NCI-H345 treated with DMSO at 0.1 percent for 48 hours (cell line): Measurements from ENCODE around the gene SERPINB1.
"Not testable (repeated sequence)": the region's sequence is repeated elsewhere in the genome, so short reads cannot be mapped to it uniquely, and the experiment has no call there.

Experiments
- DNase-seq: peaks from one replicate; lab custom pipeline; 2025; ENCODE audit not compliant: unreplicated experiment; lab: John Stamatoyannopoulos, UW

Gene SERPINB1

DNA sequence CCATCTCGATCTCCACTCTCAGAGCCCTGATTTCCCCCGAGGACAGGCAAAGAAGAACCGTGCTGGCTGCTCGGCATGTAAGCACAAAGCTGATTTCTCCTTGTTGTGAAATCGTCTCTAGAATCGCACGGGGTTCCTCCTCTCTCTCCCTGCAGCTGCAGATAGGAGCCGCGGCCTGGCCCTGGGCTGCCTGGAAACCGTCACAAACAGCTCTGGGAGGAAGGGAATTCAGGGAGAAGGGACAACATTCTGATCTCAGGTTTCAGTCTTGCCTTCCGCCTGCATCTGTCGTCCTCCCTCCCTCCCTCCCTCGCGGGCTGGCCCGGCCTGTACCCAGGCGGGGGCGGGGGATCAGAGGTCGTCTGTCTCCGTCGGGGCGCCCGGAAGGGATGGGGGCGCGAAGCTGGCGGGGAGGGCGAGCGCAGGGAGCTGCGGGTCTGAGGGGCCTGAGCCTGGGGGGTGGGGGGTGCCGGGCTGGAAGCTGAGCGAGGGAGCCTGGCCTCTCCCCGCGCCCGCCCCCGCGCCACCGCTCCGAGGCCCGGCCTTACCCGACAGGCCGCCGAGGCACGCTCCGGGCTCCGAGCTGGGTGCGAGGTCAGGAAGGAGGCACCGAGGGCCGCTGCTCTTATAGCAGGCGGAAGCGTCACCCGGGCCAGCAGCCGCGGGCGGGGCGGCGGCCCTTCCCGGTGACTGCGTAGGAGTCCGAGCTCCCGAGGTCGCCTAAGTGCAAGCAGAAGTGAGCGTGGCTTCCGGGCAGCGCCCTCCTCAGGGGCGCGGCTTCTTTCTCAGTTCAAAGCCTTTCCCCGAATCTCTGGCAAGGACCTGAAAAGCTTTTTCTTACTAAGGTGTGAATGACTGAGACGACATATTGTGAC lies at the start of gene SERPINB1:
Gene SERPINB1 (minus strand): TSS at position 600 of the 875 bp plus-strand sequence. CDS start 1,277 bp downstream, outside the sequence.
- DNase-seq, result no peak

DNA sequence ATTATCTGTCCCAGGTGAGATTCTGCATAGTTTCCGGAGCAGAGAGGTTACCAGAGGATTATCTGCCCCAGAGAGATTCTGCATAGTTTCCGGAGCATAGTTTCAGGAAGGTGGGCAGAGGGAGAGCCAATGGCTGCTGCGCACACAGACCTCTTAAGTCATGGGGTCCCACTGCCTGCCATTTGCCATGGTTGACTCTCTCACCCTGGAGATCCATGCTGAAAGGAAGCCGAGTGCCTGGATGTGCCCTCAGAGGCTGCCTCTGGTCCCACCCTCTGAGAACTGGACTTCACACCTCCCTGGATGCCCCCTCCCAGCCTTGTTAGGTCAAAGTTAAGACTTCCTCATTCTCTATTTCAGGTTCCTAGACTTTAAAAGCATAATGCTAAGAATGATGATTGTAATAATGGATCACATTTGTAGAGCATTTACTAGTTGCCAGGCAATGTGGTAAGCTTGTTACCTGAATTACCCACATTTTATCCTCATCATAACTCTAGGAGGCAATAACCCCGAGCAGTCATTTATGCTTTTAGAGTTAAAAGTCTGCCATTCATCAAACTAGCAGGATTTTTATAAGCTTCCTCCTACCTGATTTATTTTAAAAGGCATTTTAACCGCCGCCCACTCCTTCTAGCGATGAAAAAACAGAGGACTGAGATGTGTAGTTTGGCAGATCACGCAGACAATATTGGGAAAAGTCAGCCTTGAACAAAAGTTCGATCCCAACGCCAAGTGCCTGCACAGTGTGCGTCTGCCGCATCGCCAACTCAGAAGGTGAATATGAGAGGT lies 49.5 kb upstream of the SERPINB1 start:
- DNase-seq, result no peak

DNA sequence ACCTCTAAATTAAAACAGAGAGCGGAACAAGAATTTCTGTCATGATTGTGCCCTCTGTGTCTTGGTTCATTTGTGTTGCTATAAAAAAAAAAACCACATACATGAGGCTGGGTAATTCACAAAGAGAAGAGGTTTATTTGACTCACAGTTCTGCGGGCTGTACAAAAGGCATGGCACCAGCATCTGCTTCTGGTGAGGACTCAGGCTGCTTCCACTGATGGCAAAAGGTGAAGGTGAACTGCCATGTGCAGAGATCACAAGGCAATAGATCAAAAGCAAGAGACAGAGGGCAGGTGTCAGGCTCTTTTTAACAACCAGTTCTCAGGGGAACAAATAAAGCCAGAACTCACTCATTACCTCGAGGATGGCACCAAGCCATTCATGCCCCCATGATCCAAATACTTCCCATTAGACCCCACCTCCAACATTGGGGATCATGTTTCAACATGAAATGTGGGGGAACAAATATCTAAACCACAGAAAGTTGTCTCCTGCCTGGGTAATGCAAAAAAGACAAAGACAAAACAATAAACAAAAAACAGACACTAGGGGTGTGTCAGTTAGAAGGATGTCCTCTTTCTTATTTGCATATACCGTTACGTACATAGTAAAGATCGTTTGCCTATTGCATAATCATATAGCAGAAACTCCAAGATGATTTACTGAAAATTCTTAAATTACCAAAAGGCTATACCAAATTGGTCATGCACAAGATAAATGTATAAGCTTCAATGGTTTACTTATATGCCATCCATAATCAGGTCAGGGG lies 44.5 kb upstream of the SERPINB1 start:
- DNase-seq, result no peak

DNA sequence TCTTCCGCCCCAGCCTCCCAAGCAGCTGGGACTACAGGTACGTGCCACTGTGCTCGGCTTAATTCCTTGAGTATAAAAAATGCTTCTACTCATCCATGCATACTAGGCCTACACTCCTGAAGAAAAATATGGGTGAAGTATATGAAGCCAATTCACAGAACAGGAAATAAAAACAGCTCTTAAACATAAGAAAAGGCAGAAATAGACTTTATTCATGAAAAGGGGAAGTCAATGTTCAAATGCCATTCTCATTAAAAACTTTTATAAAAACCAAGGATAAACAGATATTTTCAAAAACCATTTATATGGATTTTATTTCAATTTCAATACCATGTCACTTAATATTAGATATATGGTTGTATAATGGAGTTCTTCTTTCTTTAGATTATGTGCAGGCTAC lies 43.1 kb upstream of the SERPINB1 start:
- no peak for DNase-seq

DNA sequence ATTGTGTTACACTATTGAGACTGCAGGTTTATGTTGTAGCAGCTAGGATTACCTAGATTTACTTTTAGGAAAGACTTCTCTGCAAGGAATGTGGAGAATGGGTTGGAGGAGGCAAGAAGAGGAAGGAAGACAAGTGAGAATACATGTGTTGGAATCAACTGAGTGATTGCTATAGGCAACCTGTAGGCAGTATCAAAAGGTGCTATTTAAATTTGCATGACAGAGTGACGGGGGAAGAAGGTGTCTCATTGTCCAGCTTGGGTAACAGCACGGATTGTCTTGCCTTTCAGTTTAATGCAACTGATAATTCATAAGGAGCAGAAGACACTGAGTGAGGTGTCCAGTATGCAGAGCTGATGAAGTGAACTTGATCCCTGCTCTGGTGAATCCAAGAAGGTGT lies 42.0 kb upstream of the SERPINB1 start:
- DNase-seq, result no peak

DNA sequence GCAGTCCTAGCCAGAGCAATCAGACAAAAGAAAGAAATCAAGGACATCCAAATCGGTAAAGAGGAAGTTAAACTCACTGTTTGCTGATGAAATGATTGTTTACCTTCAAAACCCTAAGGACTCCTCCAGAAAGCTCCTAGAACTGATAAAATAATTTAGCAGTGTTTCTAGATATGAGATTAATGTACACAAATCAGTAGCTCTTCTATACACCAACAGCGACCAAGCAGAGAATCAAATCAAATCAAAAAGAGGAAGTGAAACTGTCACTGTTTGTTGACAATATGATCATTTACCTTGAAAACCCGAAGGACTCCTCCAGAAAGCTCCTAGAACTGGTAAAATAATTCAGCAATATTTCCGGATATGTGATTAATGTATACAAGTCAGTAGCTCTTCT lies 39.8 kb upstream of the SERPINB1 start:
- no peak for DNase-seq

DNA sequence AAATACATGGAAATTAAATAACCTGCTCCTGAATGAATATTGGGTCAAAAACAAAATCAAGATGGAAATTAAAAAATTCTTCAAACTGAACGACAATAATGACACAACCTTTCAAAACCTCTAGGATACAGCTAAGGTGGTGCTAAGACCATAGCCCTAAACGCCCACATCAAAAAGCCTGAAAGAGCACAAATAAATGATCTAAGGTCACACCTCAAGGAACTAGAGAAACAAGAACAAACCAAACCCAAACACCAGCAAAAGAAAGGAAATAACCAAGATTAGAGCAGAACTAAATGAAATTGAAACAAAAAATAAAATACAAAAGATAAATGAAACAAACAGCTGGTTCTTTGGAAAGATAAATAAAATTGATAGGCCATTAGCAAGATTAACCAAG lies 38.5 kb upstream of the SERPINB1 start:
- DNase-seq, result not testable (repeated sequence)

DNA sequence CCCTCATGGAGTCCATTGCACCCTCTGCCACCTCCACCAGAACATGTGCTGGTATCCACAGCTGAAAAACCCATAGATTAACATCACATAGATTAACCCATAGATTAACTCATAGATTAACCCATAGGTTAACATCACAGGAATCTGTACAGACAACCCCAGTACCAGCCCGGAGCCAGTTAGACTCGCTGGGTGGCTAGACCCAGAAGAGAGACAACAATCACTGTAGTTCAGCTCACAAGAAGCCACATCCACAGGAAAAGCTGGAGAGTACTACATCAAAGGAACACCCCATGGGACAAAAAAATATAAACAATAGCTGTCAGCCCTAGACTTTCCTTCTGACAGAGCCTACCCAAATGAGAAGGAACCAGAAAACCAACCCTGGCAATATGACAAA lies 36.3 kb upstream of the SERPINB1 start:
- DNase-seq, result no peak

DNA sequence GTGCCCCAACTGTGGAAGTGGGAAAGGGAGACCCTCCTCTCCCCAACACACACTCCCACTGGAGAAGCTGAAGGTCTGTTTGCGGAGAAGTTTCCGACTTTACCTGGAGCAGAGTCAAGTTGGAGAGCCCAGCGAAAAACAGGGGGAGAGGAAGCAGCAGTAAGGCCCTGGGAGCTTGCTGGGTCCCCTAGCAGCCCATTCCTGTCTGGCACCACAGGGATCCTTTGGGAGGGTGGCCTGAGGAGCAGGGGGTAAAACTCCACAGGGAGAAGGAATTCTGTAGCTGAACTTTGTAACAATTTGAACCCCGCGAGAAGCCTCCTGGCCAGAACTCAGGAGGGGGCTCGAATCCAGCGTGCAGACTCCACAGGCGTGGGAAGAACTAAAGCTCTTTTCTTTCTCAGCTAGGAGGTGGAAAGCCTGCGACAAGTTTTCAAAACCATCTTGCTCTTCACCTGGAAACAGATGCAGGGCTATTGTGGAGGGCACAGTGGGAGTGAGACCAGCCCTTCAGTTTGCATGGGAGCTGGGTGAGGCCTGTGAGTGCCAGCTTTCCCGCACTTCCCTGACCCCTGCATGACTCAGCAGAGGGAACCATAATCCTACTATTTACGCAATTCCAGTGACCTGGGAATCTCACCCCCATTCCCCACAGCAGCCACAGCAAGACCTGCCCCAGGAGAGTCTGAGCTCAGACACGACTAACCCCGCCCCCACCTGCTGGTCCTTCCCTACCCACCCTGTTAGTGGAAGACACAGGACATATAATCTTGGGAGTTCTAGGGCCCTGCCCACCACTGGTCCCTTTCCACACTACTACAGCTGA lies 35.6 kb upstream of the SERPINB1 start:
- no peak for DNase-seq

DNA sequence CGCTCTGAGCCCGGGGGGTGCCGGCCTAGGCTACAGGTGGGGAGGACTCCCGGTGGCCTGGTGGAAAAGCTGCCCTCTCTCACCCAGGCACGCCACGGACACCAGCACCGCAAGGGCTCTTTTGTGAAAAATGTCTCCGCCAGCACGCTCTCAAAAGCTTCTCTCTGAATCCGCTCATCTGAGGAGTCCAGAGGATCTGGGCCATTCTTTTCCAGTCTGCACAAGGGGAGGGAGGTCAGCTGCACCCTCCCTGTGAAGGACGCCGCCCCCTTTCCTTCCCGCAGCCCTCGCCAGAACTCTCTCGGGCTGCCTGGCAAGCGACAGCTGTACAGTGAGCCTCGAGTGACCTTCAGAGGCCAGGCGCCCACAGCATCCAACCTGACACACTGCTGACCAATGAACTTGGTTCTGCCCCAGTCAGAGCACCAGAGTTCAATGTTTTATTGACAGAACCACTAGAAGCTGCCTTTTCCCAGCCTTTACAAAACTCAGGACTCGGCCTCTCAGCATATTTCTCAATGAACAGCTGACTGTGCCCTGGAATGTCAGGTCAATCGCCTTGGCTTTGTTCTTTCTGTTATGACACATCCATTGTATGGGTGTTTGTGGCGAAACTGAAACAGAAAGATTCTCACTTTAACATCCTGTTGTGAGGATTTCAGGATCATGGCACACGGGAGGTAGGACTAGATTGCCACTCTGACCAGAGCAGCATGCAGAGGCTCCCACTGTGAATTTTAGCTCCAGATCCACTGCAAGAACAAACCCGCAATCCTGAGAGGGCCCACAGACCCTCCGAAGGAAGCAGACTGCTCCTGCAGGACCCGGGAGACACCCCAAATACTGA lies 34.8 kb upstream of the SERPINB1 start:
- no peak for DNase-seq

DNA sequence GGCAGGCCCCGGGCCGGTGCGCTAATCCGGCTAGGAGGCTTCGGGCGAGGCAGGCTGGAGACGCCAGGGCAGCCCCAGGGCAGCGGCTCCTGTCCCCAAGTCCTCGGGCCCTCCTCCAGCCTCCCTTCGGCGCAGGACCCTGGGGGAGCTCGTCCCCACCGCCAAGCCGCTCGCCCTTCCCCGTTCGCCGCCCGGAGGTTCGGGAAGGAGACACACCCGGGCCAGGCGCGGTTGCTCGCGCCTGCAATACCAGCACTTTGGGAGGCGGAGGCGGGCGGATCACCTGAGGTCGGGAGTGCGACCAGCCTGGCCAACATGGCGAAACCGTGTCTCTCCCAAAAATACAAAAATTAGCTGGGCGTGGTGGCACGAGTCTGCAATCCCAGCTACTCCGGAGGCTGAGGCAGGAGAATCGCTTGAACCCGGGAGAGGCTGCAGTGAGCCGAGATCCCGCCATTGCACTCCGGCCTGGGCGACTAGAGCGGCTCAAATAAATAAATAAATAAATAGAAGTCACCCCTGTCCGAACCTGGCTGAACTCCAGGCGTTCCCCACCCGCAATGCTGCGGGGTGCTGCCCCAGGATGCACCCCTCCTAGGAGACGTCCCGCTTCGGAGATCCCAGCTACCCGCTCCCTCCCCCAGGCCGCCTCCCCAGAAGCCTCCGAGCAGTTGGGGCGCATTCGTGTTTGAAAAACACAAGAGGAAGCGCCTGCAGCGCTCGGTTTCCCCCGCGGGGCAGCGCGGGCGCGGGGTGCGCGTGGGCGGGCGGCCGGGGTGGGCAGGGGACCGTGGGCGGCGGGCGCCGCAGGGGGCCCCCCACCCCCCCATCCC lies 33.9 kb upstream of the SERPINB1 start:
- no peak for DNase-seq

DNA sequence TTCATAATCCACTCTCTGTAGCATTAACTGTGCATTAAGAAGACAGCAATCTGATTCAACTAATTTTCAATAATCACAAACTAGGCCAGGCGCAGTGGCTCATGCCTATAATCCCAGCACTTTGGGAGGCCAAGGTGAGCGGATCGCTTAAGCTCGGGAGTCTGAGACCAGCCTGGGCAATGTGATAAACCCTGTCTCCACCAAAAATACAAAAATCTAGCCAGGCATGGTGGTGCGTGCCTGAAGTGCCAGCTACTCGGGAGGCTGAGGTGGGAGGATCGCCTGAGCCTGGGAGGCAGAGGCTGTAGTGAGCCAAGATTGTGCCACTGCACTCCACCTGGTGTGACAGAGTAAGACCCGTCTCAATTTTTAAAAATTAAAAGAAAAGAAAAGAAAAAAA lies 32.0 kb upstream of the SERPINB1 start:
- no peak for DNase-seq

DNA sequence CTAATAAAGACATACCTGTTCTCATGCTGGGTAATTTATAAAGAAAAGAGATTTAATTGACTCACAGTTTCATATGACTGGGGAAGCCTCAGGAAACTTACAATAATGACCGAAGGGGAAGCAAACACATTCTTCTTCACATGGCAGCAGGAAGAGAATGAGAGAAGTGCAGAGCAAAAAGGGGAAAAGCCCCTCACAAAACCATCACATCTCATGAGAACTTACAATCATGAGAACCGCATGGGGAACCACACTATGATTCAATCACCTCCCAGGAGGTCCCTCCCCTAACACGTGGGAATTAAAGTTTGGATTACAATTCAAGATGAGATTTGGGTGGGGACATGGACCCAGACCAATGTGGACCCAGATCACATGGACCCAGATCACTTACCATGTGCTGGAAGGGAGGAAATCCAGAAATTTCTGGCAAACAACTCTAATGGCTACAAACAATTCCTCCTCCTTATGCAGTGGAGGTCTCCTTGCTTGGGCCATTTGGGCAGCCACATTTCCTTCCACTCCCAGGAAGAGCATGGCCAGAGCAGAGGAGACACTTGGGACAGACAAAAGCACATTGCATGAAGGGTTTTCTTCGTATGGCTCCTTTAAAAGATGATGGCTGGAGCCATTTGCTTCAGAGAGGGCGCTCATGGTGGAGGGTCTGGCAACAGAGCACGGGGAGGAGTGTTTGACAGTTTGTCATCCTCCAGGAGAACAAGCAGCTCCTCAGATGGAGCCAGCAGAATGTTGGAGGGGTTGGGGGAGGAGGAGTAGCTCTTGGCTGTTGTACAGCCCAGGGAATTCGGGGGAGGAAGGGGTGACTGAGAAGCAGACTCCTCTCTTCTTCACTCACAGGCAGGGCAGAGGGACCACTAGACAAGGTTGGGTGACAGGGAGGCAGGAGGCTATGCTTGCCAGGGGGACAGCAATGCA lies 31.0 kb upstream of the SERPINB1 start:
- DNase-seq, result no peak

DNA sequence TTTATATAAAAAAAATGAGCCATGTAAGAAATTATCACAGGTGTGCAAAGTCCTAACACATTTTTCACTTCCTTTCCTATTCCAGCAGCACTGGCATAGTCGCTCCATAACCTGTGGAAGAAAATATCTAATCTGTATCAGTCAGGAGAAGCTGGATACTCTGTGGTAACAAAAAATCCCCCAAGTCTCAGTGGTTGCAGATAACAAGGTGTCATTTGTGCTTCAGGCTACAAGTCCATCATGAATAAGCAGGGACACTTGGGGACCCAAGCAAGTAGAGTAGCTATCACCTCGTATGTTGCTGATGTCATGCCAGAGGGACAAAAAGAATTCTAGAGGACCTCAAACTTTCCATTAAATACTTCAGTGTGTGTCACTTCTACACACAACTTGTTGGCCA lies 30.3 kb upstream of the SERPINB1 start:
- no peak for DNase-seq

DNA sequence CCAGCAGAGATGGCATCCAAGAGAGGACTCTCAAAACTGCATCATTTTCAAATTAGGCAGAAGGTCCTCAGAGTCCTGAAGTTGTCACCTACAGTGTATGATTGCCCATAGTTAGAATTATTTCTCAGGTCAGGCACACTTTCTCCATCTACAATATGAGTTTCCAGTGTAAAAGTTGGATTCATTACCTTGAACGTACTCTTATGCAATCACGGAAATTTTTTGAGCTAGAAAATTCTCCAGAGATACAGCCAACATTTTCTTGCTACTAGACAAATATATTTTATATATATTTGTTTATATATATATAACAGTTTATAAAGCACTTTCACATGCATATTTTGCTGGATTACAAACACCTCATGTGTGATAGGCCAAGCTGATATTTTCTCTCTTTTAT lies 29.4 kb upstream of the SERPINB1 start:
- DNase-seq, result no peak

DNA sequence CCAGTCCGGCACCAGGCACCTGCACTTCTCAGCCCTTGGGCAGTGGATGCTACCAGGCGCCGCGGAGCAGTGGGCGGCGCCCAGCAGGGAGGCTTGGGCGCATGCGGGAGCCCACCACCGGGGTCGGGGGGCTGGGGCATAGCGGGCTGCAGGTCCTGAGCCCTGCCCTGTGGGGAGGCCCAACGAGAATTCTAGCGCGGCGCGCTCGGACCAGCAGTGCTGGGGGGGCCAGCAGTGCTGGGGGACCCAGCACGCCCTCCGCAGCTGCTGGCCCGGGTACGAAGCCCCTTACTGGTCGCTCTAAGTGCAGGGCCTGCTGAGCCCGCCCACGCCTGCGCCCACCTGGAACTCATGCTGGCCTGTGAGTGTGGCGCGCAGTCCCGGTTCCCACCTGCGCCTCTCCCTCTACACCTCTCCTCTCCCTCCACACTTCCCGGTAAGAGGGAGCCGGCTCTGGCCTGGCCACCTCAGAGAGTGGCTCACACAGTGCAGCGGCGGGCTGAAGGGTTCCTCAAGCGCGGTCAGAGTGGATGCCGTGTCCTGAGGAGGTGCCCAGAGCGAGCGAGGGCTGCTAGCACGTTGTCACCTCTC lies 28.5 kb upstream of the SERPINB1 start:
- DNase-seq, result no peak

DNA sequence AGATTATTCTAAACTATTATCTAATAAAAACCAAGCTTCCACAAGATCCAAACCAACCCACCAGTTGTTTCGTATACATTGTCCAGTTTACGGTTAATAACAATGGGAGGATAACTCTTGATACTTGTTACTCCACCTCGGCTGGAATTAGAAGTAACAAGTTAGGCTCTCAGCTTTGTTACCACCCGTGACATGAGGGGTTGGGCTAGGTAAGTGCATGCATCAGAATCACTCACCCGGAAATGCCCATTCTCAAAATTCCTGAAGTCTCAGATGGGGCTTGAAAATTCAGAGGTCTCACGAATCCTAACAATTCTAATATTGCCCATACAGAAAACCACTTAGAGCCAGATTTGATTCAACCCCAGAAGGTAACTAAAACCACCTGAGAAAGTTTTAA lies 27.0 kb upstream of the SERPINB1 start:
- no peak for DNase-seq
